Breast epithelium (tissue), 4 donors: Measurements from ENCODE around the gene CTR9. TPM values are rescaled to one million over a fixed set of nuclear protein-coding genes. Genes with fewer than 3 reads are reported as not detected.

Experiments used
- DNase-seq, 2 donors: peaks; one replicate each; pipeline ENCODE4 v3.0.0-alpha.2; 2019; ENCODE audit warnings: low spot score in 2 of 2
- H3K27ac ChIP-seq, 2 donors: fragments of 200-600 bp; sonication (generic) in 1 of 2; one replicate each; pipeline ENCODE4 v1.5.1; 2016 to 2019; ENCODE audit warnings: mild to moderate bottlenecking in 1 of 2
- H3K27me3 ChIP-seq, 2 donors: fragments of 200-600 bp; sonication (generic) in 1 of 2; one replicate each; pipeline versions ENCODE4 v1.5.1 to v1.6.0; 2017 to 2019; ENCODE audit warnings: control low read depth in 1 of 2, mild to moderate bottlenecking in 1 of 2
- H3K36me3 ChIP-seq: fragments of 200-600 bp; one replicate; pipeline ENCODE4 v1.5.1; 2019
- H3K4me1 ChIP-seq, 2 donors: fragments of 200-600 bp; sonication (generic); one replicate each; pipeline ENCODE4 v1.5.1; 2016 to 2019; ENCODE audit warnings: control low read depth in 1 of 2
- H3K4me3 ChIP-seq, 3 donors: fragments of 200-600 bp; sonication (generic); 1 replicate in 2 of 3; 2 replicates in 1 of 3; pipeline ENCODE4 v1.5.1; 2016 to 2019; ENCODE audit warnings: mild to moderate bottlenecking in 3 of 3, moderate library complexity in 2 of 3
- H3K9me3 ChIP-seq, 2 donors: fragments of 200-600 bp; sonication (generic) in 1 of 2; one replicate each; pipeline ENCODE4 v1.5.1; 2016 to 2019; ENCODE audit warnings: control low read depth in 1 of 2
- CTCF ChIP-seq, 3 donors: fragments of 450-650 bp; IDR thresholded peaks; one replicate each; pipeline ENCODE4 v1.5.1; 2016 to 2017; ENCODE audit warnings: antibody characterized with exemption in 3 of 3, mild to moderate bottlenecking in 3 of 3, moderate library complexity in 3 of 3
- POLR2A ChIP-seq: fragments of 450-650 bp; IDR thresholded peaks from one replicate; pipeline ENCODE4 v1.6.1; 2016; ENCODE audit warnings: antibody characterized with exemption, mild to moderate bottlenecking, moderate library complexity
- POLR2AphosphoS5 ChIP-seq, 3 donors: sonication (generic); formaldehyde crosslinking; IDR thresholded peaks; one replicate each; pipeline ENCODE4 v1.6.1; 2017; ENCODE audit warnings: antibody characterized with exemption in 3 of 3
- intact Hi-C: fragments of 100-400 bp; cut with DNase I; formaldehyde crosslinking; loops from one replicate; pipeline ENCODE4 v1.15.1; 2023; ENCODE audit warnings: low total_unique reads
- total RNA-seq, 3 donors: library from RNA; depleted of rRNA; stranded (reverse); fragments of >200 nt; gene quantifications; one replicate each; pipeline ENCODE4 v1.1.0, GENCODE V29; 2016

CTR9 gene
- total RNA-seq, 3 donors from 2014 or later = 24.6 to 35.0 (median 28.5) TPM

DNA sequence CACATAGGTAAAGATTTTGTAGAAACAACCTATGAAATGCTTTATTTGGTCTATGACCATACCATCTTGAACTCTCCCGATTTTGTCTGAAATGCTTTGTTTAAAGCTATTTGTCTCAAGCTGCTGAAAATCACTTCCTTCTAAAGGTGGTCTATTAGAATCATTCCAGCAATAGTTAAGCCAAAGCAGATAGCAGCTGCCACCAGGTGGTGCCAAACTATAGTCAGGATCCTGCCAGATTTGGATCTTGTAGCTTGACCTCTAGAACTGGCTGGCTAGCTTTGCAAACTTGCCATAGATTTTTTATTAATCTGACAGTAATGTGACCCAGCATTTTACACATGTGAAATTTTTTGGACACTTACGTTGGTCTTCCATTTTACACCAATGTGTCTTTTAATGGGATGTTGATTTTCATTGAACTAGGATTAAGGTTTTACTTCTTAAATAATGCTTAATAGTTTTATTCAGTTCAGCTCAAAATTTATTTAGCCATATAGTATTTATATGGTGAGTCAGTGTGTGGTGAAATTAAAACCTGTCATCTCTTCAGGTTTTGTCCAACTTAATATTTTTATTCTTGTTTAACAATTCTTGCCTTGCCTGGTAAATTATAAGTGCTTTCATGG, 19.7 kb downstream of the CTR9 start:
- H3K27me3 ChIP-seq = no peaks in the 10 kb centered on the region
- TF ChIP-seq POLR2AphosphoS5 (IDR thresholded peaks at IDR 0.05) = no peak
- peak in 2 of 3 donors; percentile 27 to 49 for TF ChIP-seq CTCF (IDR thresholded peaks at IDR 0.05)
- no peak for TF ChIP-seq POLR2A
- H3K36me3 ChIP-seq = no peaks in the 10 kb centered on the region
- intact Hi-C loops = no loop called here
- H3K9me3 ChIP-seq = no peaks in the 10 kb centered on the region
- no peak overlapping the region for H3K4me3 ChIP-seq
- no peak overlapping the region for H3K27ac ChIP-seq
- no peaks in the 10 kb centered on the region for H3K4me1 ChIP-seq
- no peak for DNase-seq

DNA sequence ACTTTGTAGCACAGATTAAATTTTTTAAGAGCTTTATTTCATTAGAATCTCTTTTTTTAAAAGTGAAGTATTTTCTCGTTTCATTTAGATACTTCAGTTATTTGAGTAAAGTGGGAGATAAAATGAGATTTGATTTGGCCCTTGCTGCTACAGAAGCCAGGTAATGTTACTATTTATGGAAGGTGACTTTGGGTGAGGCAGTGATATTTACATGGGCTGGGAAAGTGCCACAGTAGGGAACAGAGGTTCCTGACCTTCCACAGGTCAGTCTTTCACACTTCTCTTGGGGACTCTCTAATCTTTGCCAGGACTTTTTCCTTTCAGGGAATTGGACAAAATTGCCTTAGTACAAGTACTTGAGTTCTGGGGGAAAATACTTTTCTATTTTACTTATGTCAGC, 20.4 kb downstream of the CTR9 start:
- Histone ChIP-seq H3K9me3 (no peaks in the 10 kb centered on the region), H3K4me1 (no peaks in the 10 kb centered on the region), H3K4me3 (no peak overlapping the region), H3K36me3 (no peaks in the 10 kb centered on the region), H3K27me3 (no peaks in the 10 kb centered on the region), H3K27ac (no peak overlapping the region)
- DNase-seq = no peak
- no peak for TF ChIP-seq POLR2A
- no peak for TF ChIP-seq POLR2AphosphoS5 (IDR thresholded peaks at IDR 0.05)
- TF ChIP-seq CTCF (IDR thresholded peaks at IDR 0.05) = no peak
- intact Hi-C loops = no loop called here

DNA sequence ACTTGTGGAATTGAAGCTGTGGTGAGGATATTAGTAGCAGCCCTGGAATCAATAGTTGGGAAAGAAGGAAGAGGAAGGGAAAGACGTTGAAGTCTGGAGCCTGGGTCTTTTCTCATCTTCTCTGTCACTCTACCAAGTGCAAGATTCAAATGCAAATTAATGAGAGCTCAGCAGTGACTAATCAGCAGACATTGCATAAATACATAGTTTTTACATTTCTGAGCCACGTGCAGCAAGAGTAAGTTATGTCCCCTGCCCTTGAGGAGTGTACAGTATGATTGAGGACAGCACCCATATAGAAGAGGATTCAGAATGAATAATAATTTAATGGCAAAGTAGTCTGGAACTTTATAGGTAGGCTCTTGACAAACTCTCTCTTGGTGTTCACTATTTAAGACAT, 23.8 kb downstream of the CTR9 start:
- intact Hi-C loops = no loop called here
- Histone ChIP-seq H3K27me3 (no peaks in the 10 kb centered on the region), H3K4me3 (no peak overlapping the region), H3K36me3 (no peaks in the 10 kb centered on the region), H3K4me1 (no peaks in the 10 kb centered on the region), H3K27ac (no peak overlapping the region), H3K9me3 (no peaks in the 10 kb centered on the region)
- DNase-seq = no peak
- no peak for TF ChIP-seq POLR2A
- TF ChIP-seq CTCF (IDR thresholded peaks at IDR 0.05) = no peak
- no peak for TF ChIP-seq POLR2AphosphoS5 (IDR thresholded peaks at IDR 0.05)

- Histone ChIP-seq H3K4me1 (no peaks in the 10 kb centered on the region), H3K27ac (peak overlapping the region; percentile 45 to 81), H3K4me3 (no peak overlapping the region), H3K36me3 (no peaks in the 10 kb centered on the region), H3K27me3 (no peaks in the 10 kb centered on the region), H3K9me3 (no peaks in the 10 kb centered on the region)
- TF ChIP-seq CTCF (IDR thresholded peaks at IDR 0.05) (no peak), POLR2A (no peak), POLR2AphosphoS5 (IDR thresholded peaks at IDR 0.05) (no peak)
- intact Hi-C loops = no loop called here
- no peak for DNase-seq
Observed at GRCh38 chr11:10777393-10777793, 26.3 kb downstream of the CTR9 start.

- H3K9me3 ChIP-seq = no peaks in the 10 kb centered on the region
- TF ChIP-seq POLR2A = no peak
- TF ChIP-seq CTCF (IDR thresholded peaks at IDR 0.05) = no peak
- TF ChIP-seq POLR2AphosphoS5 (IDR thresholded peaks at IDR 0.05) = no peak
- intact Hi-C loops = no loop called here
- peak overlapping the region; percentile 45 to 81 for H3K27ac ChIP-seq
- H3K4me3 ChIP-seq = no peak overlapping the region
- DNase-seq = no peak
- H3K27me3 ChIP-seq = no peaks in the 10 kb centered on the region
- no peaks in the 10 kb centered on the region for H3K4me1 ChIP-seq
- no peaks in the 10 kb centered on the region for H3K36me3 ChIP-seq
Observed at GRCh38 chr11:10777806-10778205, 26.8 kb downstream of the CTR9 start.
